Measurements from ENCODE around the gene FLNB.

DNA sequence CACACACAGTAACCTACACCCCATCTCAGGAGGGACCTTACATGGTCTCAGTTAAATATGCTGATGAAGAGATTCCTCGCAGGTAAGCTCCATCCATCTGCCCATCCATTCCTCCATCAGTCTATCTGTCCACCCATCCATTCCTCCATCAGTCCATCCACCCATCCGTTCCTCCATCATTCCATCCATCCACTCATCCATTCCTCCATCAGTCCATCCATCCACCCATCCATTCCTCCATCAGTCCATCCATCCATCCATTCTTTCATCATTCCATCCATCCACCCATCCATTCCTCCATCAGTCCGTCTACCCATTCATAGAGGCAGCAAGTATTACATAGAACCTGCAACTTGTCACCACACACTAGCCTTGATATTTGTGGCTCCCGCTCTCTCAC, 124.6 kb downstream of the FLNB start:
- no peak for TF ChIP-seq POLR2A (IDR thresholded peaks at IDR 0.05; ENCODE audit: low read length)
- no peak for TF ChIP-seq GATA1 (IDR thresholded peaks at IDR 0.05; ENCODE audit: low read depth, low read length)
